ENCODE measurements around the gene ZNF521. TPM values are rescaled to one million over a fixed set of nuclear protein-coding genes. Genes with fewer than 3 reads are reported as not detected.

ZNF521 gene
- total RNA-seq, 2 experiments from 2014 or later: 0.85 to 2.8 TPM

- H3K36me3 ChIP-seq (ENCODE audit: insufficient read depth, low read length): no peaks in the 10 kb centered on the region
Observed at GRCh38 chr18:25243257-25243656, 108.7 kb downstream of the ZNF521 start.

DNA sequence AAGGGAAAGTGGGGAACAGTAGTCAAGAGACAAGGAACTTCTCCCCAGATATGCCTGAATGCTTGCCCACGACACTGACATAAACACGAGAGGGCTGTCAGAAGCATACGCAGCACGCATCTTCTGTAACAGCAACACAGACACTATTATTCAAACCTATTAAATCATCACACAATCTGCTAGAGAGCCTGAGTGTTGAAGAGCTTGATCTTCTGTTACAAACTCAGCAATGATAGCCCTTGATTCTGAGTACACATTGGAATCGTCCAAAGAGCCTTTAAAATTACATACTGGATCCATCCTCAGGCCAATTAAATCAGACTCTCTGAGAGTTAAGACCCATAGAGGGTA is 111.6 kb downstream of the ZNF521 start:
- Histone ChIP-seq H3K27ac (ENCODE audit: low read depth, low read length, poor library complexity, severe bottlenecking) (no peak overlapping the region), H3K36me3 (ENCODE audit: insufficient read depth, low read length) (no peaks in the 10 kb centered on the region), H3K4me2 (ENCODE audit: low read length) (no peak overlapping the region), H4K20me1 (ENCODE audit: insufficient read depth, low read length) (no peaks in the 10 kb centered on the region), H3K4me1 (ENCODE audit: insufficient read depth, low read length, poor library complexity, severe bottlenecking) (no peaks in the 10 kb centered on the region), H2AFZ (ENCODE audit: low read length) (no peak overlapping the region), H3K9me2 (ENCODE audit: insufficient read depth, low read length) (no peaks in the 10 kb centered on the region), H3K79me2 (ENCODE audit: insufficient read depth, low read depth, low read length) (no peaks in the 10 kb centered on the region), H3K4me3 (ENCODE audit: low read depth, low read length, poor library complexity, severe bottlenecking) (no peak overlapping the region), H3K9me3 (ENCODE audit: low read length) (no peaks in the 10 kb centered on the region)
- TF ChIP-seq CTCF (conservative IDR thresholded peaks at IDR 0.05; ENCODE audit: low read length) (no peak), EZH2phosphoT487 (IDR thresholded peaks at IDR 0.05; ENCODE audit: borderline replicate concordance, low read depth, low read length) (no peak)
- BruUV-seq (replicated peaks): no TSS peak
- POLR2A ChIA-PET: interaction anchor here (0.7 to 1.3 kb wide), 2 partner anchors 78 to 193 kb away, joined by 3 to 6 read pairs; no protein-coding TSS in a partner anchor
- DNase-seq (ENCODE audit: low spot score): no peak
- CTCF ChIA-PET (ENCODE audit: unreplicated experiment): no interaction called here
- intact Hi-C loops (cut with micrococcal nuclease; ENCODE audit: unreplicated experiment): no loop called here

More at GRCh38 chr18:25243257-25243656, 108.7 kb downstream of the ZNF521 start:
- no peaks in the 10 kb centered on the region for H3K9me2 ChIP-seq (ENCODE audit: insufficient read depth, low read length)
- TF ChIP-seq EZH2phosphoT487 (IDR thresholded peaks at IDR 0.05; ENCODE audit: borderline replicate concordance, low read depth, low read length) (no peak), CTCF (conservative IDR thresholded peaks at IDR 0.05; ENCODE audit: low read length) (no peak)
- no peak for DNase-seq (ENCODE audit: low spot score)
- CTCF ChIA-PET (ENCODE audit: unreplicated experiment): no interaction called here
- H3K9me3 ChIP-seq (ENCODE audit: low read length): no peaks in the 10 kb centered on the region
- no peak overlapping the region for H3K4me2 ChIP-seq (ENCODE audit: low read length)
- no peaks in the 10 kb centered on the region for H3K4me1 ChIP-seq (ENCODE audit: insufficient read depth, low read length, poor library complexity, severe bottlenecking)
- BruUV-seq (replicated peaks): no TSS peak
- H3K27ac ChIP-seq (ENCODE audit: low read depth, low read length, poor library complexity, severe bottlenecking): no peak overlapping the region
- H4K20me1 ChIP-seq (ENCODE audit: insufficient read depth, low read length): no peaks in the 10 kb centered on the region
- no peaks in the 10 kb centered on the region for H3K79me2 ChIP-seq (ENCODE audit: insufficient read depth, low read depth, low read length)
- intact Hi-C loops (cut with micrococcal nuclease; ENCODE audit: unreplicated experiment): no loop called here
- no peak overlapping the region for H3K4me3 ChIP-seq (ENCODE audit: low read depth, low read length, poor library complexity, severe bottlenecking)
- H2AFZ ChIP-seq (ENCODE audit: low read length): no peak overlapping the region
- POLR2A ChIA-PET: interaction anchor here (0.6 to 1.3 kb wide), 2 partner anchors 15 to 42 kb away, joined by 5 read pairs; no protein-coding TSS in a partner anchor

DNA sequence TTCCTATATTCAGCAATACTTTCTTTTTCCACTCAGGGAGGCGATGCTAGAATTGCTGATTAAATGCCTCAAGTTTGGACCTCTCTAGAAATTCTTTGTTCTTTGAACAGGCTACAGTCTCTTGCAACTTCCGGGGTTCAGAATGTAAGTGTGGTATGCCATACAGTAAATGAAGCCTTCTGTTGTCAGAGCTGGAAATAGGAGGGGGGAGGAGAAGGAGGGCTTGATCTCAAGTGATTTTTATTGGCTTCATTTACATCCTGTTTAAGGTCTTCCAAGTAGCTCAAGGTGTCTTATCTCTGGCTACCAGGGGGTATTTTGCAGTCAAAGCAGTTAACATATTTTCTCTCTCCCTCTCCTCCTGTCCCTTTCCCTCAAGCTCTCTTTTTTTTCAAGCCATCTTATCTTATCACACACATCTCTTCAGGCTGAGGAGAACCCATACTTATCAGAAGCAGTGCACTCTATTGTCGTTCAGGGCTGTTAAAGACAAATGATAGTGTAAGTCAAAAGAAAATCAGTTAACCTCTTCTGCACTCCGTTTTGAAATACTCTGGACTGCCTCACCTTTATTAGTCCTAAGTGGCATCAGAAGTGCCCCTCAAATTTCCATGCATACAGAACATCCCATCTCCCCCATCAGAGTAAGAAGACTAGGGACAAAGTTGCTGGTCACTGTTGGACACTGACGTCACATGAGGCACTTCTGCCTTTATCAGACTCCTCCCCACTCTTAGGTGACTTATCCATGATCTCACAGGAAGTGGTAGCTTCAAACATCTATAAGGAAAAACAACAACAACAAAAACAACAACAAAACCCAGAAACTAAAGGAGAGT is 112.2 kb downstream of the ZNF521 start:
- Histone ChIP-seq H3K9me3 (ENCODE audit: low read length) (no peaks in the 10 kb centered on the region), H3K9me2 (ENCODE audit: insufficient read depth, low read length) (no peaks in the 10 kb centered on the region), H2AFZ (ENCODE audit: low read length) (no peak overlapping the region), H3K4me1 (ENCODE audit: insufficient read depth, low read length, poor library complexity, severe bottlenecking) (no peaks in the 10 kb centered on the region), H4K20me1 (ENCODE audit: insufficient read depth, low read length) (no peaks in the 10 kb centered on the region), H3K79me2 (ENCODE audit: insufficient read depth, low read depth, low read length) (no peaks in the 10 kb centered on the region), H3K27ac (ENCODE audit: low read depth, low read length, poor library complexity, severe bottlenecking) (no peak overlapping the region), H3K4me3 (ENCODE audit: low read depth, low read length, poor library complexity, severe bottlenecking) (no peak overlapping the region), H3K4me2 (ENCODE audit: low read length) (no peak overlapping the region), H3K36me3 (ENCODE audit: insufficient read depth, low read length) (no peaks in the 10 kb centered on the region)
- ChIA-PET POLR2A (interaction anchor here (0.7 to 1.6 kb wide), 4 partner anchors 9 to 192 kb away, joined by 3 to 6 read pairs (median 4); no protein-coding TSS in a partner anchor), CTCF (ENCODE audit: unreplicated experiment) (no interaction called here)
- intact Hi-C loops (cut with micrococcal nuclease; ENCODE audit: unreplicated experiment): no loop called here
- BruUV-seq (replicated peaks): no TSS peak
- DNase-seq (ENCODE audit: low spot score): peak; percentile 3
- TF ChIP-seq EZH2phosphoT487 (IDR thresholded peaks at IDR 0.05; ENCODE audit: borderline replicate concordance, low read depth, low read length): no peak
- TF ChIP-seq CTCF (conservative IDR thresholded peaks at IDR 0.05; ENCODE audit: low read length): no peak

Measured in OCI-LY7 (cell line).